CD4-positive, alpha-beta T cell treated with Interleukin-2 at 100 ng/mL for 4 hours (primary cell): ENCODE data around the gene ELP2.

Experiments
- DNase-seq: peaks from one replicate; pipeline ENCODE4 v3.0.0-alpha.2; 2020; ENCODE audit warnings: low spot score

The ELP2 gene

GRCh38 chr18:36120297-36120696 is 9.4 kb upstream of the ELP2 start:
- no peak for DNase-seq

GRCh38 chr18:36124841-36125240 is 4.9 kb upstream of the ELP2 start:
- DNase-seq, result no peak

- DNase-seq, result no peak
These were observed 3.0 kb upstream of the ELP2 start for GRCh38 chr18:36126668-36127067.

- no peak for DNase-seq
These were observed 1.7 kb upstream of the ELP2 start for GRCh38 chr18:36127836-36128529.

- DNase-seq, result no peak
These were observed 1.2 kb upstream of the ELP2 start for GRCh38 chr18:36128530-36128870.

- DNase-seq, result no peak
These were observed 796 bp upstream of the ELP2 start for GRCh38 chr18:36128907-36129299.

- DNase-seq, result no peak
These were observed 536 bp downstream of the ELP2 start for GRCh38 chr18:36130039-36130831.

- DNase-seq, result no peak
These were observed 1.4 kb downstream of the ELP2 start for GRCh38 chr18:36130883-36131653.

GRCh38 chr18:36131692-36132483 is 2.2 kb downstream of the ELP2 start:
- no peak for DNase-seq

GRCh38 chr18:36132756-36133155 is 3.1 kb downstream of the ELP2 start:
- DNase-seq, result no peak

GRCh38 chr18:36135264-36135663 is 5.6 kb downstream of the ELP2 start:
- DNase-seq, result no peak

GRCh38 chr18:36139245-36139644 is 9.5 kb downstream of the ELP2 start:
- DNase-seq, result no peak

GRCh38 chr18:36141576-36141975 is 11.9 kb downstream of the ELP2 start:
- no peak for DNase-seq

GRCh38 chr18:36142751-36143150 is 13.1 kb downstream of the ELP2 start:
- no peak for DNase-seq

- no peak for DNase-seq
These were observed 13.7 kb downstream of the ELP2 start for GRCh38 chr18:36143391-36143790.

- no peak for DNase-seq
These were observed 20.0 kb downstream of the ELP2 start for GRCh38 chr18:36149514-36150289.

GRCh38 chr18:36152781-36153180 is 23.1 kb downstream of the ELP2 start:
- DNase-seq, result no peak

GRCh38 chr18:36153203-36153602 is 23.5 kb downstream of the ELP2 start:
- no peak for DNase-seq

GRCh38 chr18:36153771-36154170 is 24.1 kb downstream of the ELP2 start:
- DNase-seq, result no peak

GRCh38 chr18:36155851-36156757 is 26.4 kb downstream of the ELP2 start:
- DNase-seq, result no peak
